Stimulated activated CD4-positive, alpha-beta T cell treated with anti-CD3 and anti-CD28 coated beads, Interleukin-1b, Interleukin-23, amount 100 ng/mL, for 24 hours (primary cell): Measurements from ENCODE around the gene RAB3GAP1.
"Not testable (repeated sequence)": the region's sequence is repeated elsewhere in the genome, so short reads cannot be mapped to it uniquely, and the experiment has no call there.

Experiments
- DNase-seq, 4 experiments: peaks; one replicate each; pipeline ENCODE4 v3.0.0-alpha.2; 2020; ENCODE audit warnings: low read depth in 4 of 4, low spot score in 1 of 4

RAB3GAP1 gene

GRCh38 chr2:135052997-135053474, 944 bp downstream of the RAB3GAP1 start:
- peak in 2 of 4 experiments; percentile 1 to 10 for DNase-seq

GRCh38 chr2:135055182-135055786, 3.2 kb downstream of the RAB3GAP1 start:
- no peak for DNase-seq

- DNase-seq = no peak
Measured at GRCh38 chr2:135056790-135057189, 4.7 kb downstream of the RAB3GAP1 start.

GRCh38 chr2:135059577-135059976, 7.5 kb downstream of the RAB3GAP1 start:
- no peak for DNase-seq

GRCh38 chr2:135063210-135063609, 11.1 kb downstream of the RAB3GAP1 start:
- no peak for DNase-seq

GRCh38 chr2:135064149-135064548, 12.1 kb downstream of the RAB3GAP1 start:
- DNase-seq = no peak

GRCh38 chr2:135066710-135067109, 14.6 kb downstream of the RAB3GAP1 start:
- DNase-seq = no peak

- DNase-seq = no peak
Measured at GRCh38 chr2:135072125-135072997, 20.3 kb downstream of the RAB3GAP1 start.

- DNase-seq = no peak
Measured at GRCh38 chr2:135074216-135074615, 22.1 kb downstream of the RAB3GAP1 start.

GRCh38 chr2:135076556-135076955, 24.5 kb downstream of the RAB3GAP1 start:
- no peak for DNase-seq

- DNase-seq = no peak
Measured at GRCh38 chr2:135078417-135078816, 26.3 kb downstream of the RAB3GAP1 start.

GRCh38 chr2:135086222-135086621, 34.1 kb downstream of the RAB3GAP1 start:
- no peak for DNase-seq

GRCh38 chr2:135089597-135089996, 37.5 kb downstream of the RAB3GAP1 start:
- DNase-seq = not testable (repeated sequence)

GRCh38 chr2:135091681-135092080, 39.6 kb downstream of the RAB3GAP1 start:
- DNase-seq = no peak

- no peak for DNase-seq
Measured at GRCh38 chr2:135093193-135093592, 41.1 kb downstream of the RAB3GAP1 start.

- no peak for DNase-seq
Measured at GRCh38 chr2:135093670-135094330, 41.7 kb downstream of the RAB3GAP1 start.

GRCh38 chr2:135094508-135094907, 42.4 kb downstream of the RAB3GAP1 start:
- no peak for DNase-seq

- DNase-seq = no peak
Measured at GRCh38 chr2:135095591-135095990, 43.5 kb downstream of the RAB3GAP1 start.

- DNase-seq = no peak
Measured at GRCh38 chr2:135096665-135097446, 44.8 kb downstream of the RAB3GAP1 start.

GRCh38 chr2:135097532-135098231, 45.6 kb downstream of the RAB3GAP1 start:
- no peak for DNase-seq
